Activated naive CD4-positive, alpha-beta T cell treated with Interleukin-2 at 50 U/mL for 16 hours (primary cell): ENCODE data around the gene ADAM23.

Experiments
- DNase-seq: peaks from one replicate; pipeline ENCODE4 v3.0.0-alpha.2; 2020

The ADAM23 gene

DNA sequence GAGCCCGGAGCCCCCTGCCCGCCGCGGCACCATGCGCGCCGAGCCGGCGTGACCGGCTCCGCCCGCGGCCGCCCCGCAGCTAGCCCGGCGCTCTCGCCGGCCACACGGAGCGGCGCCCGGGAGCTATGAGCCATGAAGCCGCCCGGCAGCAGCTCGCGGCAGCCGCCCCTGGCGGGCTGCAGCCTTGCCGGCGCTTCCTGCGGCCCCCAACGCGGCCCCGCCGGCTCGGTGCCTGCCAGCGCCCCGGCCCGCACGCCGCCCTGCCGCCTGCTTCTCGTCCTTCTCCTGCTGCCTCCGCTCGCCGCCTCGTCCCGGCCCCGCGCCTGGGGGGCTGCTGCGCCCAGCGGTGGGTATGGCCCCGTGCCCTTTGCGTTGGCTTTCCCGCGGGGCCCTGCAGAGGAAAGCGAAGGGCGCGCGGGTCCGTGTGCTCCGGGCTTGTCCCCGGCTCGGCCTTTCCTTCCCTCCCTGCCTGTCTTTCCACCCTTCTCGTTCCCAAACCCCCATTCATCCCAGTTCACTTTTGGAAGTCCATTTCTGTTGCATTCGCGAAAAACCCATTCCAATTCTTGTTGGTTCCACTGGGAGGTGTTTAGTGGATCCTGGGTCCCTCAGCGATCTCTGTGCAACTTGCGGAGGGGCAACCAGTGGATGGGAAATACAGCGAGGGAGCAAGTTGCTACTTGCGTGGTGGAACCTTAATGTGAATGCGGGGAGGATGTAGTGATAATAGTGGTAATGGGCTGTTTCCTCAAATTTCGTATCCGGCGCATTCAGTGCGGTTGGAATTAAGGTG, 599 bp downstream of the ADAM23 start:
- DNase-seq = peak; percentile 7

DNA sequence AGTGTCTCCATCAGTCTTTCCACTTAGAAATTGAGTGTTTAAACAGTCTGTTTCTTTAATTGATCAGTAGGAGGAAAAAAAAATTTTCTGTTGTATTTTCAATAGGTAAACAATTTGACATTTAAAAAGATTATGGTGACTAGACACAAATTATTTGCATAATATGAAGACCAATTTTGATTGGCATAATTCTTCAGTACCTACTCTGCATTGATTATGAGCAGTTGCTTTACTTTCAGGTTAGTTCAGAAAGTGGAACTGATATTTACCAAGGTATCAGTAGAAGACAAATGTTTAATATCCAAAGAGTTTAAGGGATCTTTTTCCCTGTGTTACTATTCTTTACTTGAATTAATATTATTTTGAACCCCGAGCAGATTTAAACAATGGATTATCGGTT, 2.6 kb downstream of the ADAM23 start:
- DNase-seq = no peak

DNA sequence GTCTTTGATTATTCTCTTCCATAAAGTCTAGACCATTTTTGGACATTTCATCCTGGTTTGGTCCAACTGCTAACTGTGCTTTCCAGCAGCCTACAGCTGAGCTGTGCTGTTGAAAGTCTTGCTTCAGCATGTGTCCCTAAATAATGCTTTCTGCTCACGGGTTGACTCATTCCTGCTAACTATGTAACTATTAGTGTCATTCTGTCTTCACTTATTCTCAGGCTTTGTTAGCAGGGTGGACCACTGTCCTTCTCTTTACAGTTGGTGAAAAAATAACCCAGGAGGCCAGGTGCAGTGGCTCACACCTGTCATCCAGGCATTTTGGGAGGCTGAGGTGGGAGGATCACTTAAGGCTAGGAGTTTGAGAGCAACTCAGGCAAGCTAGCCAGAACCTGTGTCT, 8.9 kb downstream of the ADAM23 start:
- no peak for DNase-seq

DNA sequence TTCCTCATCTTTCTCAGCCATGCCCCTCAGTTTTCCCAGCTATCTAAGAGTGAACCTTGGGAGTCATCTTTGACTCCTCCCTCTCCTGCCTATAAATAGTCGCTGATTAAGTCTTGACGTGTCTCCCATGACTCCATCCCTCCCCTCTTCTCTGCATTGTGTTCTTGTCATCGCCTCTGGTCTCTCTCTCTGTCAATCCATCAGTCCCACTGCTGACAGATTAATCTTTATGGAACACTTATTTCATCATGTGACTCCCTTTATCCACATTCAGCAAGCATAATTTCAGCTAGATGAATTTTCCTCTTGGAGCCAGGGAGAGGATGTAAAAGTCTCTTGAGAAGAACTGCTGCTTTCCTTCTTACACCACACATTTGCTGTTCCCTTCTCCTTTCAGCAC, 9.4 kb downstream of the ADAM23 start:
- no peak for DNase-seq

DNA sequence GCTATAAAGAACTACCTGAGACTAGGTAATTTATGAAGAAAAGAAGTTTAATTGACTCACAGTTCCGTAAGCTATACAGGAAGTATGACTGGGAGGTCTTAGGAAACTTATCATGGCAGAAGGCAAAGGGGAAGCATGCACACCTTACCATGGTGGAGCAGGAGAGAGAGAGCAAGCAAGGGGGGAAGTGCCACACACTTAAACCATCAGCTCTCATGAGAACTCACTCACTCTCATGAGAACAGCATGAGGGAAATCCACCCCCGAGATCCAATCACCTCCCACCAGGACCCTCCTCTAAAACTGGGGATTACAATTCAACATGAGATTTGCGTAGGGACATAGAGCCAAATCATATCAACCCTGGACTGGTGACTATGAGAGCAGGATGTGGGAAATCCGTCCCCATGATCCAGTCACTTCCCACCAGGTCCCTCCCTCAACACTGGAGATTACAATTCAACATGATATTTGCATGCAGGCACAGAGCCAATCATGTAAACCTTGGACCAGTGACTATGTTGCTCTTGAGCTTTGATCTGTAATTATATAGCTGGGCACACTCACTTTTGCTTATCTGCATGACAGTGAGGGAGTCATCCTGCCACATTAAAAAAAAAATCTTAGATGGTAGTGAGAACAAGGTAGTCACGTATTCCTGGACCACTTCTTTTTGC, 12.9 kb downstream of the ADAM23 start:
- no peak for DNase-seq

DNA sequence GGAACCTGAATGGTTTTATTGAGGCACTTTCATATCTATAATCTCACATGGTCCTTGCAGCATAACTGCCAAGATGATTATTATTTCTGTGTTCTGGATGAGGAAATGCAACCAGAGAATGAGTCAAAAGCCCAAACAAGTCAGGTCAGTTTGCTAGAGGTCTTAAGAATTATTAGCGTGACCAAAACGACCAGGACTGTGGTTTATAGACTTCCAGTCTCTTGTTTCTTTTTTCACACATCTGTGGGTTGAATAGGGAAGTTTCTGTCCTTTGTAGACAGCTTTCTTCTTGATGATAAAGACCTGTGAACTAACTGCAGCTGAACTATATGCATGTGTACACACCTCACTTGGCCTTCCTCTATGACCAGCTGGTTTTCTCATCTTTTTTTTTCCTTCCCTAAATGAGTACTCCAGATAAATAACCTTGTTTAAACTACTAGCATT, 13.9 kb downstream of the ADAM23 start:
- no peak for DNase-seq

DNA sequence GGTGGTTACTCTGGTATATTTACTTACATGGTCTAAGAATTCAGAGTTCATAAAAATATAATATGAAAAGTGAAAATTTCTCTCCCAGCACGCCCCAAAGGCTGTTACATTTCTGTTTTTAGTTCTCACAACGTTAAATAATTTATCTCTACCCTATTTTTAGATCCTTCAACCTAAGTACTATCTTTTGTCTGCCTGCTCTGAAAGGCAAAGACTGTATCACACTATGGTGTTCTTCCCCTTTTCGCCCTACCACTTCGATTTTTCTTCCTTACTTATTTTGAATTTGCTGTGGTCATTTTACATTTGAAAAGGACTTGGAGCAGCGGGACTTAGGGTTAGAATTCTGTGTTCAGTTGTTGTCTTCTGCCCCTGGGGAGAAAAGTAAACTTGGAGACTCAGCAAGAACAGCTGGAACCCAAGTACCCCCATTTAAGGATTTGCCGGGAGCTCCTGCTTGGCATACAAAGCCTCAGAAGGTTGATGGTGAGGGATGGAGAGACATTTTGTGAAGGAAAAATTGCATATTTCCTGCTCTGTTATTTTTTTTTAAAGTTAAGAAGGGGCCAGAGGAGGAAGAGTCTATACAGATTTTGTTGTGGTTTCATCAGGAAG, 19.0 kb downstream of the ADAM23 start:
- DNase-seq = no peak

DNA sequence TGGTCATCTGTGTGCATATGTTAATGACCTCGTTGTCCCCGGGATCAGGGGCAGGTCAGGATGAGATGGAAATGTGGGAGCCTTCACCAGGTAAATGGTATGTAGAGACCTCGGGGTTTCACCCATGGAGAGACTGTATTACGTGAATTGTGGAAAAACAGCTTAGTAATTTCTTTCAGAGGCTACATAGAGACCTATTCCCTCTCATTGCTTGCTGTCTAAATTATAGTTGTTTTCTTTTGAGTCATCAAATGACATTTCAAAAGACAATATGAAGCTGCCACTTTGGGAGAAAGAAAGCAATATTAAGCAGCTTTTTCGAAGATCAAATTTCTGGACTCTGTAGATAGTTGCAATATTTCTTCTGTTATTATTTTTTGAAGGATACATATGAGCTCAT, 20.4 kb downstream of the ADAM23 start:
- DNase-seq = no peak

DNA sequence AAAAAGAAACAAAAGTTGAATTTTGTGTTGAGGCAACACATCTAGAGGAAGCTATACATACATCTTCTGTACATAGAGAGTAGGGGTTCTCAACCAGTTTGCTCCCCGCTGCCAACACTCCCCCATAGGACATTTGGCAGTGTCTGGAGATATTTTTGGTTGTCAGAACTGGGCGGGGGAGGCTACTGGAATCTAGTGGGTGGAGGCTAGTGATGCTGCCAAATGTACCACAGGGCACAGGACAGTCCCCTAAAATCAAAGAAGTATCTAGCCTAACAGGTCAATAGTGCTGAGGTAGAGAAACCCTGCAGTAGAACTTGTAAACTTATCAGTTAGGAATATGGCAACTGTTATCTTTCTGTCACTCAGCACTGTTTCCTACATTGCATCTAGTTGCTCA, 21.3 kb downstream of the ADAM23 start:
- no peak for DNase-seq

DNA sequence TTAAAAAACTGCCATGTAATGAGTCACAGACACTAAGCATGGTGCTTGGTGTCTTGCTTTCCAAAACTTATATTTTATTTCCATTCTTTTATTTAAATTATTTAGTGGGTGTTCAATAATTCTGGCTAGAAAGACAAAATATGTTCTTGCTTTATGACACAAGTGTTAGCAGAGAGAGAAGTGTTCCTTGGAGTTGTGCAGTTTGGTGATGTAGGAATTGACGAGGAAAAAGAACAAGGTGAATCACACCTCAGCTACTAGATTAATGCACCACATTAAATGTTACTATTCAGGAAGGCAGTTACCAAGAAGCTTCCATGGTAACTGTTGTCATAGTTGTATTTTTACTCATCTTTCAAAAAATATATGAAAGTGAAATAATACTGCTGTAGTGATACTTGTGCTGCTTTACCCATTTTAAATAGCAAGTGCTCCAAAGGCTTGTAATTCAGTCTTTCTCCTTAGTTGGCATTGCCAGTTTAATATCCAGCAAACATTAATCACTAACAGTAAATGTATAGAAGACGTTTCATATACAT, 28.3 kb downstream of the ADAM23 start:
- DNase-seq = no peak

DNA sequence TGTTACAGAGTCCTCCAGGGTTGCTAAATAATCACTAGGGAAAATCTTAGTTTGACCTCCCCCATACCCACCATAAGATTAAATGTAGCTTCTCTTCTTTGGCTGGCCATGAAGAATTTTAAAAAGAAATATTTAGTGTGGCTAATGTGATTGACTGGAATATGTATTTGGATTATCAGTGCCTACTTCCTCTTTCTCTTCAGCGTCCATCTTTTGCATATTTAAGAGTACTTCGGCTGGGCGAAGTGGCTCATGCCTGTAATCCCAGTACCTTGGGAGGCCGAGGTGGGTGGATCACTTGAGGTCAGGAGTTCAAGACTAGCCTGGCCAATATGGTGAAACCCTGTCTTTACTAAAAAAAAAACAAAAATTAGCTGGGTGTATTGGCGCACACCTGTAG, 28.8 kb downstream of the ADAM23 start:
- DNase-seq = no peak

DNA sequence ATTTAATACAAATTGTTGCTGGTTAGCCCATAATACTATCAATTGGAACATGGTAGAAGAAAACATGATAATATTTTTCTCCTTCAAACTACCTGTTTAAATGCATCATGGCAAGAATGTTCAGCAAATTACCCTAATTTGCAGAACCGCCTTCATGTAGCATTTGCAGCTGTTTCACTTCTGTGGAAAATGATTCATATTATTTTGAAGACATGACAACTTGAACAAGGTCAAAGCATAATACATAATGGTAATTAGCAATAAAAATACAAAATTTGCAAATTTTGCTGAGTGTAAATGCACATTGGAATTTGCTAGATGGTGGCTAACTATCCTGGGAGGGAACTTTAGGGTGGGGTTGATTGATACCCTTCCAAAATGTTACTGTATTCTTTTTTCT, 30.8 kb downstream of the ADAM23 start:
- no peak for DNase-seq

DNA sequence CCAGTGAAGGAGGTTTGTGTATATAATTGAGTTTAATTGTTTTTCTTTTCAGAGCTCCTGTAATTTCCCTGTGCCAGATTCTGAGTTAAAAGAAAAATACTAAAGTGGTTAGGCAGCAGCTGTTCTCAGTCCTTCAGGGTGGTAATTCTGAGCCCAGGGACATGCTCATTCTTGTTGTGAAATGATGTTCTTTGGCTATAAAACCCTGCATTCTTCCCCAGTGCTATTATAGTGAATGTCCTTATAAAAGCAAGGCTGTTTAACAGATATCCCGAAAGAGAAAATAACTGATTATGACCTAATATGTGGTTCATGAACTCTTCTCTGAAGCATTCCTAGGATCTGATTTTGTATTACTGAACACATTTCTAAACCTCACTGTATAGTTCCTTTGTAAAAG, 34.0 kb downstream of the ADAM23 start:
- no peak for DNase-seq

DNA sequence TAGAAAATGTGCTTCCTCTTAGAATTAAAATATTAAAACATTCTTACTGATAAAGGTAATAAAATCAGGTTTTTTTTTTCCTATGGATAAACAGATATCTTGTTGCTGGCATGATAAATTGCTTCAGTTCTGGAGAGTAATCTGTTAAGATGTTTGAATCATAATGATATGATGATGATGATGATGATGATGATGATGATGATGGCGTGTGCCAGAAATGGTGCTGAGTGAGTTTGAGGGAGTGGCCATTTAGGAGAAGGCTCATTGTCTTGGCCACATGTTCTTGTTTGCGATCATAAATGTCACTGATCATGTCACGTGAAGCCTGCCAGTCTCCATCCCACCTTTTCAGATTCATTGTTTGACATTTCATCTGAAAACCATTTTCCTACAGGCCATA, 35.0 kb downstream of the ADAM23 start:
- no peak for DNase-seq

DNA sequence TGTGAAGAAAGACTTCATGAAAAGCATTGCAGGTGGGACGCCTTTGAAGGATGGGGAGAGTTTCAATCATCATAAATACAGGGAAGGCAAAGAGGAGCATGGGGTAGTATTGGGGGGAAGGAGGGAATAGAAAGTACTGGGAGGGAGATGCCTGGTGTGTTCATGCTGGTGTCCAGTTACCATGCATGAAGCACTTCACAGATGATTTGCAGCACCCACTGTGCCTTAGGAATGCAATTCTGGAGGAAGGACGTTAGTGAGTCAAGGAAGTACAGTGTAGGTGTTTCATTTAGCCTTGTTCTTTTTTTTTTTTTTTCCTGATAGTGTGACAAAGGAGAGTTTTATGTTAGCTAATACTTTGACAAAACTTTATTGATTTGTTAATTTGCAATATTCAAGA, 36.8 kb downstream of the ADAM23 start:
- no peak for DNase-seq

DNA sequence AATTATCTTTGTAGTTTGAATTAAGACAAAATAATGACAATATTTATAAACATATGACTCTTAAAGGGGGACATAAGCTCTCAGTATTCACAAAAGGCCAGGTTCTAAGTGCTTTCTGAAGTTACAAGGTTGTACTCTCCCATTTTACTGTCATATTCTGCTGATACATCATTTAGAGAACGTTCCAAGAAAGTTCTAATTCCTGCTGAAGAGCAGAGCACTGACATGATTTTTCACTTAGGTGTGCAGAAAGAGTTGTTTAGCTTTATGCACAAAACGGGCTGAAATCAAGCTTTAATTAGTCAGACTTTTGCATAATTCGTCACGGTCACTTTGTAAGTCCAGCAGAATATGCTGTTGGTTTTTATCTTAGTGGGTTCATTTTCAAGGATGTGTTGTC, 37.3 kb downstream of the ADAM23 start:
- DNase-seq = no peak

DNA sequence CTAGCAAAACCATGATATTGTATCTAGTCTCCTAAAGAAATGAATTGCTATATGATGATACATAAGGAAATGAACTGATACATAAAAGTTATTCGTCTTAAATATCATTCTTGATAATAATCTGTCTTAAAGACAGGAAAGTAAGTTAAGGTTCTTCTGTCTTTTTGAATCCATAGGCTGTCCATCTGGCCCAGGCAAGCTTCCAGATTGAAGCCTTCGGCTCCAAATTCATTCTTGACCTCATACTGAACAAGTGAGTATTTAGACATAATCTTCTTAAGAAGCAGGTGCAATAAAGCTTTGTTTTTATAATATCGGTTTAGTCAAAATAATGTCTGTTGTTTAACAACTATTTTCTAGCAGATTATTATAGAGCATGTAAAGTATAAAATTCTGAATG, 37.7 kb downstream of the ADAM23 start:
- no peak for DNase-seq

DNA sequence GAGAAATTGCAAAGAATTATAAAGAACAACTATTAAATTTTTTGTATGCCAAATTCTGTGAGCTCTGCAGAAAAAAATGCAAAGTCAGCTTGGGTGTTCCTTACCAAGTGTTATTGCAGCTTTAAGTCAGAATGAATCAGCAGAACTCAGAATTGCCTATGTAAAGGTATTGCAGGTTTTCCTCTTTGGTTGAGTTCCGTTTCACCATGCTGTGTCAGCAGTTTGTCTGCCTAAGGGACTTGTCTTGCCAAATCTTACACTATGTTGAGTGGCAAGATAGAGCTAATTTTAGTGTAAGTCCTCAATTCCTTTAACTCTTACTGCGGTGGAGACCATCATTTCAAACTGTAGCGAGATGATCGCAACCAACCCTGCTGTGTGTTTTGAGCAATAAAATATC, 38.8 kb downstream of the ADAM23 start:
- DNase-seq = no peak

DNA sequence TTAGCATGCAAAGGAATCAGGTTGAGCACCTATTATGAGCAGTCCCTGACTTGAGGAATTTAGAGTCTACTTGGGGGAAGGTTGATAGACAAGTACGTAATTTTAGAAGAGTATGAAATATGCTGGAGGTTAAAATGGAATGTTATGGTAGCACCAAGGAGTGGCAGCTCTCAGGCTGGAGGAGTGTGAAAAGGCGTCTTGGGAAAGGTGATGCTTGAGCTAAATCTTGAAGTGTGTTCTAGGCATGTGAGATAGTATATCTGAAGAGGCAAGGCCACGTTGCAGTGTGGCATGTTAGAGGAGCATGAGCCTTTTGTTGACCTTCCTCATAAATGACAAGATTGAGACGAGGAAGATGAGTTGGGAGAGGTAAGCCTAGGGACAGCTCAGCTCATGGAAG, 39.3 kb downstream of the ADAM23 start:
- DNase-seq = no peak

DNA sequence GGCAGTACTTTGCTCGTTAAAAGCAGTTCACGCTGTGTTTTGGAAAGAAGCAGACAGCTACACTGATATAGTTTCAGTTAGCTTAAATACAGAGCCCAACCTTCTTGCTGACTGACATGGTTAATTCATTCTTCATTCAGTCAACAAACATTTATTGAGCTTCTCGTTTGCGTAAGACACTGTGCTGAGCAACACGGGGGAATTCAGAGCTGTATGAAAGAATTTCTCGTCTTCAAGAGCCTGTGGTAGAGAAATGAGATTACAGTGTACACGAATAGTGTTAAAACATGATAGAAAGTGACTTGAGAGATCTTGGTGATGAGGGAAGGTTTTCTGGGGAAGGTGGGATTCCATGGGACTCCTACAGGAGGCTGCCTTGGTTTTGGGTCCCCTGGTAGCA, 44.7 kb downstream of the ADAM23 start:
- DNase-seq = no peak

DNA sequence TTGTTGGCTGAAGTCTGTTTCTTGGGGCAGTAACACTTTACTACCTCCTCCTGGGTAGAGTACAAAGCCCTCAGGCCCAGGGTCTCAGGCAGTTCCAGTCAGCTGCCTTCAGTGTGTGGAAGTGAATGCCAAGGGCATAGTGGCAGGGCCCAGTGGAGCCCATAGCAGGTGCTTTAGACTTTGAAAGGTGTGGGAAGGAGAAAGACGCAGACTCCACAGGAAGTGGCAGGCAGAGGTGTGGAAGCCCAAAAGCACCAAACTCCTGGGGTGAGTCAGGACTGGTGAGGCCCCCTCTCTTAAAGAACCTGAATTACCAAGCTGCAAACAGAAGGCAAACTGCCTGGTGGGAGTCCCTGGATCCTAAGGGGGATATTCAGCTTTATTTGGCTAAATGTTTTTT, 45.3 kb downstream of the ADAM23 start:
- DNase-seq = peak; percentile 7

DNA sequence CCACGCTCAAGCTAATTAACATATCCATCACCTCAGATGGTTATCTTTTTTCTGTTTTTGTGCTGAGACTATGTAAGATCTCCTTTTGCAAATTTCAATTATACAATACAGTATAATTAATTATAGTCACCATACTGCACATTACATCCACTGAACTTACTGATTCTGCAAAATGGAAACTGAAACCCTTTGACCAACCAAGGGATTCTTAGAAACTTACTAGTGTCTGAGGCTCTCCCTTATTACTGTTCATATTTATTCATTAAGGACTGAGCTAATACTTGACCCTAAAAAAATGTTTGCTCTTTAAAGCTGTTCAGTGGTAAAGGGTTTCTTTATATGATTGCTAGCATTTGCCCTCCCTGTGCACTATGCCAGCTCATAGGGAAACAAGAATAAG, 50.7 kb downstream of the ADAM23 start:
- no peak for DNase-seq

DNA sequence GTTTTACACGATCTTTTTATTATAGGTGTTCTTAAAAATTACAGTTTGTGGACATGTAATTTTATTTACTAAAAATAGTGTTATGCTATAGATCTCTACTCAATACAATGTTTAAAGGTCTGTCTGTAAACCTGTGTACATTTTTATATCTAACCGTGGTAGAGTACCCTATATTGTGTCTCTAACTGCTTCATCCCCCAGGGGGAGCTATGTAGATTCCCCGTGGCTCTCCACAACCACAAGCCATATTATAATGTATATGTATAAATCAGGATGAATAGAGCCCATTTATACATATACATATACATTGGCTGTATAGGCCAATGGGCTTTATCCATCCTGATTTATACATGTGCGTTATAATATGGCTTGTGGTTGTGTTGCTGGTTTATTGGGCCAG, 59.4 kb downstream of the ADAM23 start:
- DNase-seq = no peak

DNA sequence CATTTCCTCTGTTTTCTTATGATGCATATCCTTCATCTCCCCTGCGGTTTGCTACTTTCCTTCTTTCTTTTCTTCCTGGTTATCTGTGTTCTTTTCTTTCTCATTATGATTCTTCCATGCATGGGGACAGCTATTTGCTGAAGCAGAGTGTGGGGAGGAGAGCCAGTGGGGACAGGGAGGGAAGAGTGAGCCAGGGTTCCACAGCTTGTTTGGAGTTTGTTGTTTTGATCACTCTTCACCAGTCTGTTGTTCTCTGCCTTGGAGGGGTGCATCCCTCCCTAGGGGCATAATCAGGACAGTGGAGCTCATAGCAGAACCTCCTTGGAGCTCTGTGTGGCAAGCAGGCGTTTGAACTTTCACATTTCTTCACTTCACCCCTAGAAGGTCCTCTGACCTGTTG, 68.0 kb downstream of the ADAM23 start:
- DNase-seq = no peak
